GM18951 (cell line): Measurements from ENCODE around the gene SCN11A.

Experiments
- POLR2A ChIP-seq: IDR thresholded peaks from 4 replicates; pipeline ENCODE4 v1.6.1; 2011; ENCODE audit warnings: mild to moderate bottlenecking; ENCODE audit not compliant: insufficient read length, insufficient read depth; ENCODE audit errors: extremely low read depth
- in situ Hi-C: fragments of 300-500 bp; cut with MboI; formaldehyde crosslinking; loops from one replicate; pipeline ENCODE4 v1.12.0; 2022; ENCODE audit warnings: low sequenced_read_pairs, mixed read lengths, inconsistent platforms; ENCODE audit not compliant: unreplicated experiment

The SCN11A gene

GRCh38 chr3:39011191-39011736 is 40.5 kb downstream of the SCN11A start:
- no peak for TF ChIP-seq POLR2A
- in situ Hi-C loops: no loop called here

DNA sequence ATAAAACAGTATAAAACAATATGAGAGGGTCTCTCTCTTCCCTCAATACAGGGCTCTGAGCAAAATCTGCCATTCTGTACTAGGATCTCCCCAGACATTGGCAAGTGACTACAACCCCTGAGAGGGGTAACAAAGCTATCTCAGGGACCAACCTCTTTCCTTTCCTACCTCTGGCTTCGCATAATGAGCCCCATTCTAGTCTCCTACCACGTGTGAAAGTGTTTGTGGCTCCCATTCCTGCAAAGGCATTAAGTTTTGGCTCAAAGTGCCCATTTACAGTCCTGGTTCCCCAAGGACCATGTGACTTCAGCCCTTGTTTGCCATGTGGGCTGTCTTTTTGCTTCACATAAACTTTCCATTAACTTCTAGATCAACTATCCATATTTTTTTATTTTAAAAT is 46.4 kb downstream of the SCN11A start:
- TF ChIP-seq POLR2A: no peak
- in situ Hi-C loops: no loop called here
